ENCODE measurements around the gene CTU2.

DNA sequence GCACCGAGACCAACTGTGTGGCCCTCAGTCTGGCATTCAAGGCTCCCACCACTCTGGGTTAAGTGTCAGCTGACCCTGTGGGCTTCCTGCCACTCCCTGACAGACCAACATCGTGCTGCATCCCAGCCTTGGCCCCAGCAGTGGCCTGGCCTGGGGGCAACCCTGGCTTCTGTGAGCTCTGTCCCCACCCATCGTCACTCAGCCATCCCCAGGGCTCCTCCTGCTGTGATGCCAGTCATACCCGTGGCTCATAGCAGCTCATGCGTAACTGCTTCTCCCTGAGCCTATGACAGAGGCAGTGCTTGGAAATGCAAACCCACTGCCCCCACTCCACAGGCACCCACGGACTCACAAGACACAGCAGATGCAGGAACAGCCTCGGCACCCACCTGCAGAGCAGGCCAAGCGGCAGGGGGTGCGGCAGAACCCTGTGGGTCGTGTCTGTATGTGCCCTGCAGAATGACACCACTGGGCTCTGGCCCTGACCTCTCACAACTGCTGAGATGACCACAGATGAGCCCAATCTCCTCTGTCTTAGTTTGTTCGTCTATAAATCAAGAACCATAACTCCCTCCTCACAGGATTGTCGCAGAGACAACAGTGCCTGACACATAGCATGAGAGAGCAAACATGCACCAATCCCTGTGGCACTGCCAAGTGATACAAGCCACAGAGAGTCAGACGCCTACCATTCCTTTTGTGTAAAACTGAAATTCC, 52.1 kb downstream of the CTU2 start:
- TF ChIP-seq POLR2AphosphoS5 (IDR thresholded peaks at IDR 0.05; ENCODE audit: low read depth) (no peak), GABPA (IDR thresholded peaks at IDR 0.05; ENCODE audit: low read depth) (no peak)
- TF ChIP-seq, protein P1, sequence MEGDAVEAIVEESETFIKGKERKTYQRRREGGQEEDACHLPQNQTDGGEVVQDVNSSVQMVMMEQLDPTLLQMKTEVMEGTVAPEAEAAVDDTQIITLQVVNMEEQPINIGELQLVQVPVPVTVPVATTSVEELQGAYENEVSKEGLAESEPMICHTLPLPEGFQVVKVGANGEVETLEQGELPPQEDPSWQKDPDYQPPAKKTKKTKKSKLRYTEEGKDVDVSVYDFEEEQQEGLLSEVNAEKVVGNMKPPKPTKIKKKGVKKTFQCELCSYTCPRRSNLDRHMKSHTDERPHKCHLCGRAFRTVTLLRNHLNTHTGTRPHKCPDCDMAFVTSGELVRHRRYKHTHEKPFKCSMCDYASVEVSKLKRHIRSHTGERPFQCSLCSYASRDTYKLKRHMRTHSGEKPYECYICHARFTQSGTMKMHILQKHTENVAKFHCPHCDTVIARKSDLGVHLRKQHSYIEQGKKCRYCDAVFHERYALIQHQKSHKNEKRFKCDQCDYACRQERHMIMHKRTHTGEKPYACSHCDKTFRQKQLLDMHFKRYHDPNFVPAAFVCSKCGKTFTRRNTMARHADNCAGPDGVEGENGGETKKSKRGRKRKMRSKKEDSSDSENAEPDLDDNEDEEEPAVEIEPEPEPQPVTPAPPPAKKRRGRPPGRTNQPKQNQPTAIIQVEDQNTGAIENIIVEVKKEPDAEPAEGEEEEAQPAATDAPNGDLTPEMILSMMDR (IDR thresholded peaks at IDR 0.05; ENCODE audit: insufficient read depth, low read length) = no peak
- TF ChIP-seq, protein P2, sequence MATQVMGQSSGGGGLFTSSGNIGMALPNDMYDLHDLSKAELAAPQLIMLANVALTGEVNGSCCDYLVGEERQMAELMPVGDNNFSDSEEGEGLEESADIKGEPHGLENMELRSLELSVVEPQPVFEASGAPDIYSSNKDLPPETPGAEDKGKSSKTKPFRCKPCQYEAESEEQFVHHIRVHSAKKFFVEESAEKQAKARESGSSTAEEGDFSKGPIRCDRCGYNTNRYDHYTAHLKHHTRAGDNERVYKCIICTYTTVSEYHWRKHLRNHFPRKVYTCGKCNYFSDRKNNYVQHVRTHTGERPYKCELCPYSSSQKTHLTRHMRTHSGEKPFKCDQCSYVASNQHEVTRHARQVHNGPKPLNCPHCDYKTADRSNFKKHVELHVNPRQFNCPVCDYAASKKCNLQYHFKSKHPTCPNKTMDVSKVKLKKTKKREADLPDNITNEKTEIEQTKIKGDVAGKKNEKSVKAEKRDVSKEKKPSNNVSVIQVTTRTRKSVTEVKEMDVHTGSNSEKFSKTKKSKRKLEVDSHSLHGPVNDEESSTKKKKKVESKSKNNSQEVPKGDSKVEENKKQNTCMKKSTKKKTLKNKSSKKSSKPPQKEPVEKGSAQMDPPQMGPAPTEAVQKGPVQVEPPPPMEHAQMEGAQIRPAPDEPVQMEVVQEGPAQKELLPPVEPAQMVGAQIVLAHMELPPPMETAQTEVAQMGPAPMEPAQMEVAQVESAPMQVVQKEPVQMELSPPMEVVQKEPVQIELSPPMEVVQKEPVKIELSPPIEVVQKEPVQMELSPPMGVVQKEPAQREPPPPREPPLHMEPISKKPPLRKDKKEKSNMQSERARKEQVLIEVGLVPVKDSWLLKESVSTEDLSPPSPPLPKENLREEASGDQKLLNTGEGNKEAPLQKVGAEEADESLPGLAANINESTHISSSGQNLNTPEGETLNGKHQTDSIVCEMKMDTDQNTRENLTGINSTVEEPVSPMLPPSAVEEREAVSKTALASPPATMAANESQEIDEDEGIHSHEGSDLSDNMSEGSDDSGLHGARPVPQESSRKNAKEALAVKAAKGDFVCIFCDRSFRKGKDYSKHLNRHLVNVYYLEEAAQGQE (IDR thresholded peaks at IDR 0.05; ENCODE audit: insufficient replicate concordance, low read depth) = no peak

Data from HL-60 (cell line).